ENCODE results near the gene ARMH1. TPM values are rescaled to one million over a fixed set of nuclear protein-coding genes. Genes with fewer than 3 reads are reported as not detected.

The ARMH1 gene
- under 0.01 TPM in 1 of 2 replicates, not detected in the other for total RNA-seq

DNA sequence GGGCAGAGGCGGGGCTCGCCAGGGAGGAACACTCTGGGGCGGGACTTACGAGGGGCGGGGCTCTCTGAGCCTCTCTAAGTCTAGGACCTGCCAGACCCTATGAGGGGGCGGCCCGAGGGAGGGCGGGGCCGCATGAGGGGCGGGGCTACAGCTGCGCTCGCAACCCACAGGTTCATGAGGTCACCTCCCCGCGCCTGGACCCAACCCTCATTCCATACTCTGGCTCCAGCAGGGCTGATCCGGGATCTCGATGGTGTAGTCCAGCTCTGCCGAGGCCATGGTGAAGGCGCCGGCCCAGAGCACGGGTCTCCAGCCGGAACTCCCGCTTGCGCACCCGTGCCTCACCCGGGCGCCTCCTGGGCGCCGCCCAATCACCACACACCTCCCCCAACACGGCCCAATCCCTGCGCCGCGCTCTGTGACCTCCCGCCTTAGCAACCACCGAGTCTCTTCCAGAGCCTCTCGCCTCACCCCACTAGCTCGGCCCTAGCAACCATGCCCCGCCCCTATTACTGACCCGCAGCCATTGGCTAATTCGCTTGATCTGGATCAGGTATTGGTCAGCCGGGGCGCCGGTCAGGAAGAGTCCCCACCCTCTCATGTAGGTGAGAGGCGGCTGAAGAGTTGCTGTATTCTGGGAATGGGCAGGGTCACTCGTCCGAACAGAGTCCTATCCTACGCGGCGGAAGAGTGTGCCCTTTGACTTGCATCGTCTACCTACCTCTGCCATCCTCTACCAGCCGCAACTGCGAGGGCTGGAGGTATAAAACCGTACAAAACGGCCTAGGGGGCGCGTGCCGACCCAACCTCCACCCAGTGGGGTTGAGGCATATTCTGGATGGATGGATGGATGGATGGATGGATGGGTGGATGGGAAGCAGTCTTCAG is at the start of gene ARMH1, which contains the start of gene TMEM53:
TSS of gene ARMH1 (plus strand) at position 602 of the 888 bp plus-strand sequence. CDS start 14,984 bp downstream, outside the sequence.
TSS of gene TMEM53 (minus strand) at position 369 of the 888 bp plus-strand sequence. CDS start at position 279, 90 bp downstream.
- peak; percentile 98 to 99 for DNase-seq (ENCODE audit: low read depth in 2 of 2)

DNA sequence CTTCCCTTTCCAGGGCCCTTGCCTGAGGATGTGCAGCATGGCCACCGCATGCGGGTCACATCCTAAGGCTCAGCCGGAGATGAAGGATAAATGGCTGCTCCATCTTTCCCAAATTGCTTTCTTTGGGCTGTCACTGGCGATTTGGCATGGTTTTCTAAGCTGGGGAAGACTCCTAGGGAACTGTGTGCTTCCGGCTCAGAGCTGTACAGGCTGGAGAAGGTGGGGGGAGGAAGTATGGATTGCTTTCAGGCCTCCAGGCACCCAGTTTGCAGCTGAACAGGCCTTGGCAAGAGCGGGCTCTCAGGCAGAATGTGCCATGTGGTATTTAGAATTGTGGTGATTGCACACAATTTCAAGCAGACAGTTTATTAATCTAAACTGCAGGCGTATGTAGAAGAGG is 49.2 kb upstream of the ARMH1 start:
- DNase-seq (ENCODE audit: low read depth in 2 of 2) = no peak

DNA sequence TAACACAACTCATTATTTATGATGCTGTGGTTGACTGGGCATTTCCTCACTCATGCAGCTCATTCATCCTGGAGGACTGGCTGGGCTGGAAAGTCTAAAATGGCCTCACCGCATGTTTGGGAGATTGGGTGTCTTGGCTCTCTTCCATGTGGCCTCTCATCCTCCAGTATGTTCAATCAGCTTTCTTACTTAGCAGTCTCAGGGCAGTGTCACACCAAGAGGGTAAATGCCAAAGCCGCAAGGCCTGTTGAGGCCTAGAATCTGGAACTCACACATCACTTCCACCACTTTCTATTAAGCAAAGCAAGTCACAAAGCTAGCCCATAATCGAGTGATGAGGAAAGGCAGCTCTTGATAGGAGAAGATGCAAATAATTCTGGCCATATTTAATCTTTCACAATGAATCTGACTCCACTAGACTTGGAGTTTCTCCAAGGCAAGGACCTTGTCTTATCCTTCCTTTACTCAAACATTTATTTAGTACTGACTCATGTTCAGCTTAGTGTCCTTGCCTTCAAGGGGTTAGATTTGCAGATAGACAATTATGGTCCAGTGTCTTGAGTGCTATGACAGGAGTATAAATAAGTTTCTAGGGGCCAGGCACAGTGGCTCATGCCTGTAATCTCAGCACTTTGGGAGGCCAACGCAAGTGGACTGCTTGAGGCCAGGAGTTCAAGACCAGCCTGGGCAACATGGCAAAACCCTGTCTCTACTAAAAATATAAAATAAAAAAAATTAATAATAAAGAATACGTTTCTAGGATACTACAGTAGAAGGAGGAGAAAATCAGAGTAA is 45.4 kb upstream of the ARMH1 start:
- DNase-seq (ENCODE audit: low read depth in 2 of 2) = no peak

DNA sequence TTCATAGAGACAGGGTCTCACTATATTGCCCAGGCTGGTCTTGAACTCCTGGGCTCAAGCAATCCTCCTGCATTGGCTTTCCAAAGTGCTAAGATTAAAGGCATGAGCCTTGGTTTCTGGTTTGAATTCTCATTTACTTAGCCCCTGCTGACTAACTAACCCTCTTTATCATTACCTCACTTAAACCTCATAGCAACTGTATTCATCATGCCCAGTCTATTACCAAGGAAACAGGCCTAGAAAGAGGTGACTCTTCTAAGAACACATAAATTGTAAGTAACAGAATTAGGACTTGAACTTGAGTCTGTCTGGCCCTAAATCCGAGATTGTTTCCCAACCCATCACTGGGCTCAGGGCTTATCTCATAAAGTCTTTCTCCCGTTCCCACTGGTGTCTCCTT is 44.4 kb upstream of the ARMH1 start:
- no peak for DNase-seq (ENCODE audit: low read depth in 2 of 2)

DNA sequence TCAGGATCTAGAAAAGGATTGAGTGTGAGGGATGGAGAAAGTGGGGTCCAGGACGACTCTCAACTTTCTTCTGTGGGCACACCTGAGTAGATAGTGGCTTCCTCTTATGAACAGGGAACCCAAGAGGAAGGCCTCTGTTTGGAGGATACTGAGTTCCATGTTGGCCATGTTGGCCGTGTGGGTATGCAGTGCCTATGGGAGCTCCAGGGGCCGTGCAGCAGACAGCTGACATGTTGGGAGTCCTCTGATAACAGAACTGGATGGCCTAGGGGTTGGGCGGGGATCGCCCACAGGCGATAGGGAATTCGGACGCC is 43.2 kb upstream of the ARMH1 start:
- DNase-seq (ENCODE audit: low read depth in 2 of 2) = no peak

DNA sequence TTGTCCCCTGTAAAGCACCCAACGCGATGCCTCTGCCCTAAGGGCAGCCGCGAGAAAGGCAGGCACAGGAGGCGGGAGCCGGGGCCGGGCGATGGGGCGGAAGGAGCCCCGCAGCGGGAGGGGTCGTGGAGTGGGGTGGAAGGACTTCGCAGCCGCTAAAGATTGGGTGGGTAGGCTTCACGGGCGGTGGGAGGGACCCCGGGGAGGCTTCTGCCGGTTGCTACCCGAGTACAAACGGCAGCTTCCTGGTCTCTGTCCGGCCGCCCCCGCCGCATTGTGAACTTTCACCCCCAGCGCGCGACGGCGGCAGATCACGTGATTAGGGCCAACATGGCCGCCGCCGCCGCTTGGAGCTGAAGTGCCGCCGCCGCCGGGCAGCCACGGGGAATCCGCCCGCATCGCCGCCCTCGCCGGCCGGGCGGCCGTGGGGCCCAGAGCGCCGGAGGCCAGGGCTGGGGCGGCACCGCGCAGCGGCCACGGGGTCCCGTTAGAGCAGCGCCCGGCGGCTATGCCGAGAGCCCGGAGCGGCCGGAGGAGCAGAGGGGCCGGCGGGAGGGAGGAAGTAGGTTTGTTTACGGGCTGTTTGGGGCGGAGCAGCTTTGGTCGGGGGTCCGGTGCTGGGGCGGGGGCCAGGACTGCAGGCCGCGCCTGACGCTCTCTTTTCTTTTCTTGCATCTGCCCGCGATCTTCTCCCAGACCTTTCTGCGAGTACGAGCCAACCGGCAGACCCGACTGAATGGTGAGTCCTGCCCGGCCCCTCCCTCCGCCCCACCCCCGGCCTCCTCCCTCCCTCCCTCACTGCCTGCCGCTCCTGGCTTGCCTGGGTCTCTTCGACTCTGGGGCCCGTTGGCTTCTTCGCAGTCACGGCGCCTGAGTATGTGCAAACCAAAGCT is 42.6 kb upstream of the ARMH1 start:
- peak; percentile 91 for DNase-seq (ENCODE audit: low read depth in 2 of 2)

DNA sequence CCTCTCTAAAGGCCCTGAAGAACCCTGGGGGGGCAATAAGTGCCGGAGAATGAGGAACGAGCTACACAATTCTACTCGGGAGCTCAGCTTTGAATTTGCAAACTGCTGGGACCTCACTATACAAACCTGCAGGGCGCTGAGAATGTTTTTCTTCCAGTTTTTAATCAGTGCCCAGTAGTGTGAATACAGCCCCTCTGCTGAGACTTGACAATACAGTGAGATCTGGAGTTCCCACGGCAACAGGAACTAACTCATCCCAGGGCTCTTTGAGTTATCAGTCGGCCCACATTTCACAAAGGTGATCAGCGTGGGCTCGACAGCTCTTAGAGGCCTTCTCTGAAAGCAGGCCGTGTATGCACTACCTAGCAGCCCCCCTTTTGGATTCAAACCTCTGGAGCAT is 41.9 kb upstream of the ARMH1 start:
- DNase-seq (ENCODE audit: low read depth in 2 of 2) = peak; percentile 44 to 62

DNA sequence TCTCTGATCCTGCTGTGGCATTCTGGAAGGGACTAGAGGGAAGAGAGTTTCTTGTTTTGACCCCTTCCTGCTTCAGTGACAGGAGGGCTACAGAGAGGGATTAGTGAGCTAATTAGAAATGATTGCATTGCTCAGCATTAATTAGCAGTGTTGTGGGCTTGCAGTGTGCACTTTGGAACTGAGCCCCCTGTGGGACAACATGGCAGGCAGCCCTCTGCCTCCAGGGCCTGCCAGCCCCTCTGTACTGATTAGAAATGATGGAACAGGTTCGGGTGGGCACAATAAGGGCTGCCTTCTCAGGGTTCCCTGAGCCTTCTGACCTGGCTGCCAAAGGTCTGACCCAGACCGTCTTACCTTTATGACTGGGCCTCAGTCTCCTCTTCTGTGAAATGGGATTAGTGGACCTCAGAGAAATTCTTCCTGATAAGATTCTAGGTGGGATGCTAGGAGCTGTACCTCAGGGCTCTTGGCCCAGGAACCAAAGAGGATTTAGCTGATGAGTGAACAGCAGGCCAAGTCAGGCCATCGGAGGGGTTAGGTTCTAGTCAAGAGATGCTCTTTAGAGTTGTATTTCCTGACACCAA is 39.8 kb upstream of the ARMH1 start:
- no peak for DNase-seq (ENCODE audit: low read depth in 2 of 2)

DNA sequence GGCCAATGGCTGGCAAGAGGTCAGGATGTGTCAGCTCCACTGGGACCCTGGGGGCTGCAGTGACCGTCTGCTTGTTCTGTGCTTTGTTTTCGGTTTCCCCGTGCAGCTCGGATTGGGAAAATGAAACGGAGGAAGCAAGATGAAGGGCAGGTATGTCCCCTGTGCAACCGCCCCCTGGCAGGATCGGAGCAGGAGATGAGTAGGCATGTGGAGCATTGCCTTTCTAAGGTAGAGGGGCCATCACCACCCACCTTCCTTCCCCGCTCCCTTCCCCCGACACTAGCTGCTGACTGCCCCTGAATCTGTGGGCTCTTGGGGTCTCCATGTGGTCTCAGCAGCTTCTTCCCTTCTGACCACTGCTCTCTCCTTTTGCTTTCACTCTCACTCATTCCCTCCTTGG is 39.1 kb upstream of the ARMH1 start:
- DNase-seq (ENCODE audit: low read depth in 2 of 2) = no peak

DNA sequence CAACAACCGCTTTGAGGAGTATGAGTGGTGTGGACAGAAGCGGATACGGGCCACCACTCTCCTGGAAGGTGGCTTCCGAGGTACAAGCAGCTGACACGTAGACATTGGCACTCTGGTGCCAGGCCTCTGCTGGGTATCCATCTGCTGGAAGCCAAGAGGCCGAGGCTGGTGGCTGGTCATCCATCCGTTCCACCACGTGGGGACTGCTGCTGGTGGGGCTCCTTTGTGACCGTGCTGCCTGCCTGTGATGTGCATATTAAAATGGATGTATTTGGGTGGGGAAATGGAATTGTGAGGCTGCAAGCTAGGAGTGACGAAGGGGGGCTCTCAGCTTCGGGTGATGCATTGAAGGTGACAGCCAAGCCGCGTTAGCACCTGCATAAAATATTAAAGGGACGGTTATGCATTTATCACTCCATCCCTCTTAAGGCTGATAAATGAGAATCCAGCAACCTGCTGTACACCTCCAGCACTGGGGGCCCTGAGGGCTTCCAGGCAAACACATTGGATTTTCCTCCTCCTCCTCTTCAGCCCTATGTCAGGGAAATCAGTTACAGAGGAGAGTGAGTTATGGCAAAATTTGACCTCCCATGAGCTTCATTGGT is 38.3 kb upstream of the ARMH1 start:
- no peak for DNase-seq (ENCODE audit: low read depth in 2 of 2)

DNA sequence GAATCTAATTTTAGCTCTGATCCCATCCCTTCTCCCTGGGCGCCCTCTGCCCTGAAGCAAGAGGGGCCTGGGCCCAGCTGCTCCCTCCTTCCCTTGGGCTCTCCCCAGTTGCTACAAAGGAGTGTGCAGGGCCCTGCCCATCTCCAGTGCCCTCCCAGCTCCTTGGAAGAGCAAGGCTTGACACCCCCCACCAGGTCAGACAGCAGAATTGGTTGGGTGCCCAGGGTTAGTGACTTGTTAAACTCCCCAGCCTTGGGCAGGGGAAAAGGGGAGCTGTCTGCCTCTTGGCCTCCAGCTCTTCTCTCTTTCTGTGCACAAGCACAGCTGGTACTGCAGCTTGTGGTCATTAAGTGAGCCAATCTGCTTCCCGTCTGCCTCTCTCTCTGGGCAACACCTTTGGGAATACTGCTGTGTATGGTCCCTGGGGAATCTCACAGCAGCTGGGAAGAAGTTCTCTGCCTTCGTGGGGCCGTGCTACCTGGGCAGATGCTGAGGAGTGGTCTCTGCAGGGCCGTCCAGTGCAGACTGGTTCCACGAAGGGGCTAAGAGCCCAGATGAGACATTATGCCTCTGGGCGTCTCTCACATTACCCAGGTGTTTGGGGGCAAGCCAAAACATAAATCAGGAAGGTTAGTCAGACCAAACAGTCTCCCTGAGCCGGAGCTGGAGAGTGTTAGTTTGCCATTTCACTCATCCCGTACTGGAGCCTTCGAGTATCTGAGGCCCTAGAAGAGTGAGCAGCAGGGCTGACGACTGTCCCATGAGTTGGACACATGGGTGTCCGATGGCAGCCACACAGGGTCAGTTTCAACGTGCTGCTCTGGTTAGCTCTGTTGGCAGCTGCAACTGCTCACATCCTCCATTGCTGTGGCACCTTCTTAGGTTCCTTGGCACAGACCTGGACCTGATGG is 37.6 kb upstream of the ARMH1 start:
- DNase-seq (ENCODE audit: low read depth in 2 of 2) = no peak

DNA sequence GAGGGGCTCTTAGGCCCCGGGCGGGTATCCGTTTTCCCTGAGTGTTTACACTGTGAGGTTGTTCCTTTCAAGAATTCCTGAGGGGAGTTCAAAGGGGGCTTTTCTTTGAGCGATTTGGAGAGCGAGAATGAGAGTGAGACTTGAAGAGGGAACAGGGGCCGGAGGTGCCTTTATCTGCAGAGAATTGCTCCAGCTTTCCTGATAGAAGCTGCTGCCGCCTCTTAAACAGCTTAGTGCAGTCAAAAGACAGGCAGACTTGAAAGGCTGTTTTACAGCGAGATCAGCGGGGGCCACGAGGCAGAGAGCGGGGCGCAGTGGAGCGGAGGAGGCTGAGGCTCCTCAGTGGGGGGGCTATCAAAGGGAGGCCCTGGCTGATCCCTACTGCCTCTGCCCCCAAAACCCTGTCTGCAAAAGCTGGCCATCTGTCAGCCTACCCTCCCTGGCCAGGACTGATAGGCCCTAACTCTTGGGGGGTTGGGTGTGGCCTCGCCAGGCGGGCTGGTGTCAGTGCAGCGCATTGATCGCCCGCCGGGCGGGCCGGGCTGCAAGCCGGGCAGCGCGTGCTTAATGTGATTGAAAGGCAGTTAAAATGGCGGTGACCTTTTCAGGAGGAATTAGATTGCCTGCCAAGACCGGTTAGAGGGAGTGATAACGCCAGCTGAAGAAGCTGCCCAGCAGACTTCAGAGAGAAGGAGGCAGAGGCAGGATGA is 36.7 kb upstream of the ARMH1 start:
- DNase-seq (ENCODE audit: low read depth in 2 of 2) = no peak

DNA sequence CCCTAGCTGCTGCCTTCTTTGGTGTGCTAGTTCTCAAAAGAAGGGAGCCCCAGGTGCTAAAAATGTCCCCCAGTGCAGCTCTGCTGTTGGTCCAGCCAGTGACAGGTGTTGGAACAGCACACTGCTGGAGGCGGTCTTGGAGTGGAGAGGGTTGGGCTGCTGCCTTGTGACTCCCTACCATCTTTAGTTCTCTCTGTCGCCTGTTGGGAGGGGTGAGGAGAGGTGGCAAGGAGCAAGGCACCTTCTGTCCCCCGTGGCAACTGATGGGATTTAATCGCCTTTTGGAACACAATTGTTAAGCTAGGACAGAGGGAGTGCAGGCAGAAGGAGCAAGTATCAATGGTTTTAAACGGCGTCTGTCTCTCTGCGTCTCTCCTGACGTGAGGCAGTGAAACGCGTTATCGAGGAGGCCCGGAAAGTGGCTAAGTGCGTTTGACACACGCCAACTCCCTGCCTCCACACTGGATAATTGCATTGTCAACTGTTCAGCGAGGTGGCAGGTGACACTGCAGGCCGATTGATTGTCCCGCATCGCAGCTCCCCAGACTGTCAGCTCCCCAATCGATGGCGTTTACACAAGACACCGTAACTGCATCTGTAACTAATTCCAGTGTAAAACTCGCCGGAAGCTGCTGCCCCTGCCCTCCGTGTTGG is 34.2 kb upstream of the ARMH1 start:
- no peak for DNase-seq (ENCODE audit: low read depth in 2 of 2)

DNA sequence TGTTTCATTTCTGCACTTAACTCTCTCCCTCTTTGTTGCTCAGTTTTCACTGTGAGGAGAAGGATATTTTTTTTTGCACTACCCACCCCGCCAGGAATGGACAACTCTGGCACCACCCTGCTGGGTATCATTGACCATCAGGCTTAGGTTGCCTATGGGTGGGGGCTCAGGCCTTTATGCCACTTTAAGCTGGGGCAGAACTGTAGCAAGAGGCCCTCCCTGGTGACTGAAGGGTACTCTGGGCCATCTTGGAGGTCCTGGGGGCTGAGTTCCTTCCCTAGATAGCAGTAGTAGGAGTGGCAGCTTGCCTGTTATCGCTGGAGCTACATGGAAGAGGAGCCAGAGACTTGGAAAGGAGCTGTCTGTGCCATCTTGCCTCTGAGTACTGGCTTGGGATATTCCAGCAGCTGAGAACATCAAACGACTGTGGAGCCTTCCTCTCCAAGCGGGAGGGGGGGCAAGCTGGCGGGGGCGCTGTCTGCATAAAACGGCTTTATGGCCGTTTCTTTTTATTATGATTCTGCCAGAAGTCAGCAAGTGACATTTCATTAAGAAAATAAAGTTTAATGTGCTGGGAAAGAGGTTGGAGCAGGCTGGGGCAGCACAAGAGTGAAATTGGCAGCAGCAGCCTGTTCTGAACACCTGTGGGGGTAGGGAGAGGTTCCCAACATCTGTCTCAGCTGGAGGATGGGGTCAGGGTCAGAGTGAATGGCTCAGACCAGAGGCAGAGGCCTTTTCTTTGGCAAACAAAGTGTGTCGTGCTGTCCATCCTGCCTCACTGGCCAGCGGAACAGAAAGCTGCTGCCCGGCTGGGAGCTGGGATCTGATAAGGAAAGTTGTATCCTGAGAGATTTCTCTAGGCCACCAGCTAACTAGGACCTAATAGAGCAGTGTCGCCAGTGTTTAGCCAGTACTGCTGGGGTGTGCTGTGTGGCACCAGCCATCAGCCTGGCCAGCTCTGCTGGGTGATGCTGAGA is 33.1 kb upstream of the ARMH1 start:
- DNase-seq (ENCODE audit: low read depth in 2 of 2) = peak in 1 of 2 donors; percentile 10

DNA sequence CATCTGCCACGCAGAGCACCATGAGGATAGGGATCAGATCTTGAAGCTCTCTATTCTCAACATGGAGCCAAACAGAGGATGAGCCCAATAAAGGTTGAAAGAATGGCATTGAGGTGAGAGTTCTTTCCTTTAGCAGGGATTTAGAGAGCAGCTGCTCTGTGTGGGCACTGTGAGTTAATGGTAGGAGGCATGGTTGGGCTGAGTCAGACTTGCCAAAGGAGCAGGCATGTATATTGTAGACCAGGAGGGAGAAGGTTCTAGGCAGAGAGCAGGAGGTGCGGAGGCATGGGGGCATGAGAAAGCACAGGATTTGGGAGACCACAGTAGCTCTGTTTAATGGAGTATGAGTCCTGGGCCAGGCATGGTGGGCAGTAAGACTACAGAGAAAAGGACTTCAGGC is 32.3 kb upstream of the ARMH1 start:
- no peak for DNase-seq (ENCODE audit: low read depth in 2 of 2)

DNA sequence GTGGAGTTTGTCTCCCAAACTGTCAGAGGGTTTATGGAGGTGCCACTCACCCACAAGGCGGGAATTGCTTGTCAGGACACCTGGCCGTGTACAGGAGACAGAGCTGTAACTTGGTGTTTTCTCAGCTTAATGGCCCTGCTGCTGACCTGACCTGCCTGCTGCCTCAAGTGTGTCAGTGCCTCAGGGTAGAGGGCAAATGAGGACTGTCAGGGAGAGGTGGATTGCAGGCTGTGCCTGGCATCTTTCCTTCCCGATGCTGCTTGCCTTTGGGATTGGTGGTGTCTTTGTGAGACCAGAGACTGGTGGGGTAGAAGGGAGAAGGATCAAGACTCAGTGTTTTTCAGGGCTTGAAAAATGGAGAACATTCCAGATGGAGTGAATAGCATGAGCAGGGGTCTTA is 31.6 kb upstream of the ARMH1 start:
- no peak for DNase-seq (ENCODE audit: low read depth in 2 of 2)

DNA sequence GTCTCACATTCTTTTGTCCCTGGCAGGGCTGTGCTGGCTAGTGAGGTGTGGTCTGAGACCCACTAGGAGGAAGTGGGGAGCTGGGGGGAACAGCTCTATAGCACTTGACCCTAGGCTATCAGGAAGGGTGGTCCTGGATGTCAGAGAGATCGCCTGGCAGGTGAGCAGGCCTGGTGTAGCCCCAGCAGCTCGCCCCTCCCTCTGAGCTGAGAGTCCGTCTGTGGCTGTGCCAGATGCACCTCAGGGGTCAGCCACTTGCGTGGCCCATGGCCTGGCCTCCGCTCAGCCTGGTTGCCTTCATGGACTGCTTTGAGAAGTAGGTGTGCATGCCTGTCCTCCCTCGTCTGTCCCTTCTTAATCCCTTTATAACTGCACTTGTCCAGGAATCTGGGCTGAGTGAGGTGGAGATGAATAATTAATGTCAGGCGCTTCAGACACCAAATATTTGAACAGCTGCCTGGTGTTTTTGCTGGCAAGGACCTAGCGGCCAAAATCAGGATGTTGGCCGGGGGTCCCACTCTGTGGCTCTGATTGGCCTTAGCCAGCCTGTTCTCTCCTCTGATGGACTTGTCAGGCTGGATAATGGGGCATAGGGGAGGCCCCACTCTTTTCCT is 30.7 kb upstream of the ARMH1 start:
- DNase-seq (ENCODE audit: low read depth in 2 of 2) = peak in 1 of 2 donors; percentile 14
